Esophagus muscularis mucosa (tissue), 4 donors: ENCODE data around the gene TNFRSF17.

ENCODE experiments used
- CTCF ChIP-seq, 3 experiments: fragments of 200-600 bp in 2 of 3; fragments of 450-650 bp in 1 of 3; sonication (generic) in 2 of 3; IDR thresholded peaks; one replicate each; pipeline ENCODE4 v1.5.1; 2017 to 2019; ENCODE audit warnings: antibody characterized with exemption in 3 of 3, mild to moderate bottlenecking in 2 of 3, moderate library complexity in 1 of 3
- EP300 ChIP-seq: sonication (generic); formaldehyde crosslinking; IDR thresholded peaks from one replicate; pipeline ENCODE4 v1.6.1; 2017; ENCODE audit warnings: antibody characterized with exemption
- POLR2A ChIP-seq: fragments of 450-650 bp; IDR thresholded peaks from one replicate; pipeline ENCODE4 v1.6.1; 2017; ENCODE audit warnings: antibody characterized with exemption, moderate library complexity, mild to moderate bottlenecking, low read depth
- POLR2AphosphoS5 ChIP-seq, 2 donors: sonication (generic); formaldehyde crosslinking; IDR thresholded peaks; one replicate each; pipeline ENCODE4 v1.6.1; 2017; ENCODE audit warnings: antibody characterized with exemption in 2 of 2

- no peak for TF ChIP-seq CTCF (IDR thresholded peaks at IDR 0.05)
- TF ChIP-seq POLR2A = no peak
- TF ChIP-seq EP300 = no peak
- TF ChIP-seq POLR2AphosphoS5 (IDR thresholded peaks at IDR 0.05) = no peak
These were observed 27.1 kb downstream of the TNFRSF17 start for GRCh38 chr16:11992008-11992584.
